GM21737 (cell line): ENCODE data around the gene EML6.
"Not testable (repeated sequence)": the region's sequence is repeated elsewhere in the genome, so short reads cannot be mapped to it uniquely, and the experiment has no call there.

Experiments used
- ATAC-seq: cut with Tn5 transposase; IDR thresholded peaks from one replicate; pipeline ENCODE4 v1.9.1; 2021; ENCODE audit warnings: mild to moderate bottlenecking, moderate library complexity; ENCODE audit not compliant: unreplicated experiment

The EML6 gene

GRCh38 chr2:54871457-54872107 is 148.1 kb downstream of the EML6 start:
- no peak for ATAC-seq

- ATAC-seq = no peak
Observed at GRCh38 chr2:54872780-54873179, 149.3 kb downstream of the EML6 start.

- not testable (repeated sequence) for ATAC-seq
Observed at GRCh38 chr2:54873236-54873635, 149.8 kb downstream of the EML6 start.

- no peak for ATAC-seq
Observed at GRCh38 chr2:54876764-54877163, 153.3 kb downstream of the EML6 start.

- ATAC-seq = no peak
Observed at GRCh38 chr2:54878182-54878581, 154.7 kb downstream of the EML6 start.

GRCh38 chr2:54879032-54879431 is 155.6 kb downstream of the EML6 start:
- no peak for ATAC-seq

- ATAC-seq = no peak
Observed at GRCh38 chr2:54879598-54880332, 156.3 kb downstream of the EML6 start.

- ATAC-seq = no peak
Observed at GRCh38 chr2:54880428-54880827, 157.0 kb downstream of the EML6 start.

GRCh38 chr2:54881759-54882158 is 158.3 kb downstream of the EML6 start:
- ATAC-seq = no peak

- ATAC-seq = no peak
Observed at GRCh38 chr2:54885891-54886290, 162.4 kb downstream of the EML6 start.

- no peak for ATAC-seq
Observed at GRCh38 chr2:54887850-54888545, 164.5 kb downstream of the EML6 start.

GRCh38 chr2:54889053-54889452 is 165.6 kb downstream of the EML6 start:
- no peak for ATAC-seq

GRCh38 chr2:54891909-54892308 is 168.4 kb downstream of the EML6 start:
- no peak for ATAC-seq

GRCh38 chr2:54894467-54894866 is 171.0 kb downstream of the EML6 start:
- ATAC-seq = no peak

- no peak for ATAC-seq
Observed at GRCh38 chr2:54895730-54896129, 172.3 kb downstream of the EML6 start.

- no peak for ATAC-seq
Observed at GRCh38 chr2:54897420-54898310, 174.2 kb downstream of the EML6 start.

GRCh38 chr2:54898456-54899226 is 175.2 kb downstream of the EML6 start:
- no peak for ATAC-seq

GRCh38 chr2:54899576-54900200 is 176.2 kb downstream of the EML6 start:
- no peak for ATAC-seq

GRCh38 chr2:54901224-54901986 is 177.9 kb downstream of the EML6 start:
- ATAC-seq = no peak
